ENCODE data around the gene ACBD3.
A peak's percentile ranks its signal among the peaks of the same experiment; 100 is the strongest.

The ACBD3 gene

GRCh38 chr1:226223157-226223785, 36.7 kb upstream of the ACBD3 start, which contains the start of gene MIXL1:
TSS of gene MIXL1 (plus strand) at chr1:226223664. CDS start at chr1:226223682, 18 bp downstream.
- TF ChIP-seq CTCF (IDR thresholded peaks at IDR 0.05; ENCODE audit: low read depth, low read length): no peak
- peak within 1 kb of the TSS; percentile 44 for H3K4me3 ChIP-seq (ENCODE audit: low read depth, low read length)
- DNase-seq (ENCODE audit: low read depth, low spot score): no peak
- in situ Hi-C loops (cut with HindIII; ENCODE audit: low sequenced_read_pairs): no loop called here

- TF ChIP-seq CTCF (IDR thresholded peaks at IDR 0.05; ENCODE audit: low read depth, low read length): no peak
- no peak overlapping the region for H3K4me3 ChIP-seq (ENCODE audit: low read depth, low read length)
Measured at GRCh38 chr1:226222686-226223085, 36.1 kb upstream of the ACBD3 start.

GRCh38 chr1:226220473-226221189, 34.1 kb upstream of the ACBD3 start:
- DNase-seq (ENCODE audit: low read depth, low spot score): no peak
- in situ Hi-C loops (cut with HindIII; ENCODE audit: low sequenced_read_pairs): no loop called here
- no peak for TF ChIP-seq CTCF (IDR thresholded peaks at IDR 0.05; ENCODE audit: low read depth, low read length)
- no peak overlapping the region for H3K4me3 ChIP-seq (ENCODE audit: low read depth, low read length)

More at GRCh38 chr1:226222686-226223085, 36.1 kb upstream of the ACBD3 start:
- no peak for DNase-seq (ENCODE audit: low read depth, low spot score)
- in situ Hi-C loops (cut with HindIII; ENCODE audit: low sequenced_read_pairs): no loop called here

- no peak for DNase-seq (ENCODE audit: low read depth, low spot score)
- in situ Hi-C loops (cut with HindIII; ENCODE audit: low sequenced_read_pairs): no loop called here
- TF ChIP-seq CTCF (IDR thresholded peaks at IDR 0.05; ENCODE audit: low read depth, low read length): no peak
- no peak overlapping the region for H3K4me3 ChIP-seq (ENCODE audit: low read depth, low read length)
Measured at GRCh38 chr1:226217273-226217672, 30.7 kb upstream of the ACBD3 start.

GRCh38 chr1:226216056-226216455, 29.5 kb upstream of the ACBD3 start:
- DNase-seq (ENCODE audit: low read depth, low spot score): no peak
- in situ Hi-C loops (cut with HindIII; ENCODE audit: low sequenced_read_pairs): no loop called here

GRCh38 chr1:226215239-226215638, 28.7 kb upstream of the ACBD3 start:
- in situ Hi-C loops (cut with HindIII; ENCODE audit: low sequenced_read_pairs): no loop called here
- no peak for TF ChIP-seq CTCF (IDR thresholded peaks at IDR 0.05; ENCODE audit: low read depth, low read length)

More at GRCh38 chr1:226216056-226216455, 29.5 kb upstream of the ACBD3 start:
- no peak for TF ChIP-seq CTCF (IDR thresholded peaks at IDR 0.05; ENCODE audit: low read depth, low read length)
- no peak overlapping the region for H3K4me3 ChIP-seq (ENCODE audit: low read depth, low read length)

More at GRCh38 chr1:226215239-226215638, 28.7 kb upstream of the ACBD3 start:
- no peak overlapping the region for H3K4me3 ChIP-seq (ENCODE audit: low read depth, low read length)
- no peak for DNase-seq (ENCODE audit: low read depth, low spot score)

Measured in astrocyte of the spinal cord (primary cell).